Measurements from ENCODE around the gene TLE2. TPM values are rescaled to one million over a fixed set of nuclear protein-coding genes. Genes with fewer than 3 reads are reported as not detected.

Gene TLE2
- polyA plus RNA-seq, 2 of the 4 experiments (the other 2 are of a cell fraction): 2.1 to 2.6 TPM

- no peak for FAIRE-seq
- H3K4me1 ChIP-seq: no peaks in the 10 kb centered on the region; the same call in 2 of the 3 replicates
- H3K4me2 ChIP-seq: no peak overlapping the region
- no peak for DNase-seq (ENCODE audit: low read depth in 1 of 2, low spot score in 1 of 2)
- ChIA-PET POLR2A (no interaction called here), CTCF (interaction anchor here (0.9 kb wide), 1 partner anchor 9 kb away, joined by 3 read pairs; no protein-coding TSS in a partner anchor)
- 100% methylated on average over 1 of the region's 1 CpG for WGBS (ENCODE audit: missing lambda C conversion rate)
- no peak for TF ChIP-seq ATOH8 (CRISPR knock-in tag; IDR thresholded peaks at IDR 0.05; ENCODE audit: low read depth)
- TF ChIP-seq JUNB (IDR thresholded peaks at IDR 0.05): no peak
- no peak for TF ChIP-seq ZC3H11A (IDR thresholded peaks at IDR 0.05)
- no peak for TF ChIP-seq EHMT2 (IDR thresholded peaks at IDR 0.05; ENCODE audit: low read depth)
- no peak for TF ChIP-seq KDM1A (IDR thresholded peaks at IDR 0.05; ENCODE audit: low read depth)
- TF ChIP-seq KDM5A (IDR thresholded peaks at IDR 0.05): no peak
- no peak for TF ChIP-seq CHD4 (IDR thresholded peaks at IDR 0.05; ENCODE audit: borderline replicate concordance)
- no peak for TF ChIP-seq ZSCAN20 (CRISPR knock-in tag; IDR thresholded peaks at IDR 0.05)
- TF ChIP-seq, protein P1, sequence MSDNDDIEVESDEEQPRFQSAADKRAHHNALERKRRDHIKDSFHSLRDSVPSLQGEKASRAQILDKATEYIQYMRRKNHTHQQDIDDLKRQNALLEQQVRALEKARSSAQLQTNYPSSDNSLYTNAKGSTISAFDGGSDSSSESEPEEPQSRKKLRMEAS (IDR thresholded peaks at IDR 0.05): no peak
- no peak for ATAC-seq
- no peak overlapping the region for H3K4me3 ChIP-seq
- no peaks in the 10 kb centered on the region for H3K9me3 ChIP-seq
- H3K27ac ChIP-seq: no peak overlapping the region
Measured at GRCh38 chr19:3026768-3027167, 2.3 kb downstream of the TLE2 start.

GRCh38 chr19:3025549-3025886 is 3.6 kb downstream of the TLE2 start:
- 88% methylated on average over 5 of the region's 9 CpGs for WGBS (ENCODE audit: missing lambda C conversion rate)
- TF ChIP-seq NPAS2 (CRISPR knock-in tag; IDR thresholded peaks at IDR 0.05; ENCODE audit: borderline replicate concordance) (no peak), HOXB5 (CRISPR knock-in tag; IDR thresholded peaks at IDR 0.05) (no peak), ZFP36 (IDR thresholded peaks at IDR 0.05; ENCODE audit: borderline replicate concordance, partially characterized antibody) (no peak), HDAC2 (IDR thresholded peaks at IDR 0.05) (no peak), CHD2 (IDR thresholded peaks at IDR 0.05; ENCODE audit: low read length, partially characterized antibody) (no peak), REST (IDR thresholded peaks at IDR 0.05) (no peak), MAZ (IDR thresholded peaks at IDR 0.05; ENCODE audit: borderline replicate concordance, low read depth, low read length) (no peak), TP53 (CRISPR knock-in tag; IDR thresholded peaks at IDR 0.05) (no peak)
- TF ChIP-seq, protein P2, sequence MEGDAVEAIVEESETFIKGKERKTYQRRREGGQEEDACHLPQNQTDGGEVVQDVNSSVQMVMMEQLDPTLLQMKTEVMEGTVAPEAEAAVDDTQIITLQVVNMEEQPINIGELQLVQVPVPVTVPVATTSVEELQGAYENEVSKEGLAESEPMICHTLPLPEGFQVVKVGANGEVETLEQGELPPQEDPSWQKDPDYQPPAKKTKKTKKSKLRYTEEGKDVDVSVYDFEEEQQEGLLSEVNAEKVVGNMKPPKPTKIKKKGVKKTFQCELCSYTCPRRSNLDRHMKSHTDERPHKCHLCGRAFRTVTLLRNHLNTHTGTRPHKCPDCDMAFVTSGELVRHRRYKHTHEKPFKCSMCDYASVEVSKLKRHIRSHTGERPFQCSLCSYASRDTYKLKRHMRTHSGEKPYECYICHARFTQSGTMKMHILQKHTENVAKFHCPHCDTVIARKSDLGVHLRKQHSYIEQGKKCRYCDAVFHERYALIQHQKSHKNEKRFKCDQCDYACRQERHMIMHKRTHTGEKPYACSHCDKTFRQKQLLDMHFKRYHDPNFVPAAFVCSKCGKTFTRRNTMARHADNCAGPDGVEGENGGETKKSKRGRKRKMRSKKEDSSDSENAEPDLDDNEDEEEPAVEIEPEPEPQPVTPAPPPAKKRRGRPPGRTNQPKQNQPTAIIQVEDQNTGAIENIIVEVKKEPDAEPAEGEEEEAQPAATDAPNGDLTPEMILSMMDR (IDR thresholded peaks at IDR 0.05): no peak
- TF ChIP-seq, protein P3, sequence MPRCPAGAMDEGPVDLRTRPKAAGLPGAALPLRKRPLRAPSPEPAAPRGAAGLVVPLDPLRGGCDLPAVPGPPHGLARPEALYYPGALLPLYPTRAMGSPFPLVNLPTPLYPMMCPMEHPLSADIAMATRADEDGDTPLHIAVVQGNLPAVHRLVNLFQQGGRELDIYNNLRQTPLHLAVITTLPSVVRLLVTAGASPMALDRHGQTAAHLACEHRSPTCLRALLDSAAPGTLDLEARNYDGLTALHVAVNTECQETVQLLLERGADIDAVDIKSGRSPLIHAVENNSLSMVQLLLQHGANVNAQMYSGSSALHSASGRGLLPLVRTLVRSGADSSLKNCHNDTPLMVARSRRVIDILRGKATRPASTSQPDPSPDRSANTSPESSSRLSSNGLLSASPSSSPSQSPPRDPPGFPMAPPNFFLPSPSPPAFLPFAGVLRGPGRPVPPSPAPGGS (IDR thresholded peaks at IDR 0.05): no peak
- TF ChIP-seq, protein P4, sequence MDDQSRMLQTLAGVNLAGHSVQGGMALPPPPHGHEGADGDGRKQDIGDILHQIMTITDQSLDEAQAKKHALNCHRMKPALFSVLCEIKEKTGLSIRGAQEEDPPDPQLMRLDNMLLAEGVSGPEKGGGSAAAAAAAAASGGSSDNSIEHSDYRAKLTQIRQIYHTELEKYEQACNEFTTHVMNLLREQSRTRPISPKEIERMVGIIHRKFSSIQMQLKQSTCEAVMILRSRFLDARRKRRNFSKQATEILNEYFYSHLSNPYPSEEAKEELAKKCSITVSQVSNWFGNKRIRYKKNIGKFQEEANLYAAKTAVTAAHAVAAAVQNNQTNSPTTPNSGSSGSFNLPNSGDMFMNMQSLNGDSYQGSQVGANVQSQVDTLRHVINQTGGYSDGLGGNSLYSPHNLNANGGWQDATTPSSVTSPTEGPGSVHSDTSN (IDR thresholded peaks at IDR 0.05): no peak
- no peaks in the 10 kb centered on the region for H3K9me3 ChIP-seq
- H3K4me2 ChIP-seq: no peak overlapping the region
- H3K27ac ChIP-seq: no peak overlapping the region
- no peak for FAIRE-seq
- H3K4me1 ChIP-seq: no peaks in the 10 kb centered on the region; the same call in 2 of the 3 replicates
- no peak for DNase-seq (ENCODE audit: low read depth in 1 of 2, low spot score in 1 of 2)
- POLR2A ChIA-PET: no interaction called here
- CTCF ChIA-PET: interaction anchor here (1.0 kb wide), 1 partner anchor 11 kb away, joined by 4 read pairs; no protein-coding TSS in a partner anchor
- ATAC-seq: no peak
- H3K4me3 ChIP-seq: no peak overlapping the region

All from A549 (cell line).